Right atrium auricular region (tissue), 2 donors: ENCODE data around the gene DCDC2C. TPM values are rescaled to one million over a fixed set of nuclear protein-coding genes. Genes with fewer than 3 reads are reported as not detected.

Source experiments
- DNase-seq: peaks from one replicate; pipeline ENCODE4 v3.0.0-alpha.2; 2019; ENCODE audit warnings: low spot score
- H3K27ac ChIP-seq, 2 donors: fragments of 200-600 bp; sonication (generic); 1 replicate in 1 of 2; 2 replicates in 1 of 2; pipeline ENCODE4 v1.5.1; 2016 to 2019
- H3K27me3 ChIP-seq, 2 donors: fragments of 200-600 bp; sonication (generic); one replicate each; pipeline versions ENCODE4 v1.5.1 to v1.6.0; 2017 to 2019
- H3K36me3 ChIP-seq: fragments of 200-600 bp; sonication (generic); one replicate; pipeline ENCODE4 v1.5.1; 2016
- H3K4me1 ChIP-seq, 2 donors: fragments of 200-600 bp; sonication (generic); one replicate each; pipeline versions ENCODE4 v1.5.1 to v1.6.0; 2017 to 2019
- H3K4me3 ChIP-seq, 2 donors: fragments of 200-600 bp; sonication (generic); 1 replicate in 1 of 2; 2 replicates in 1 of 2; pipeline ENCODE4 v1.5.1; 2017 to 2019; ENCODE audit warnings: mild to moderate bottlenecking in 1 of 2, moderate library complexity in 1 of 2
- H3K9me3 ChIP-seq, 2 donors: fragments of 200-600 bp; sonication (generic); one replicate each; pipeline ENCODE4 v1.5.1; 2019
- total RNA-seq, 2 donors: library from RNA; depleted of rRNA; stranded (reverse); fragments of >200 nt; gene quantifications; one replicate each; pipeline ENCODE4 v1.1.0, GENCODE V29; 2016
- TF ChIP-seq, protein P1 (sequence below), 2 donors: fragments of 200-600 bp; sonication (generic); IDR thresholded peaks; one replicate each; pipeline ENCODE4 v1.5.1; 2019; ENCODE audit warnings: antibody characterized with exemption in 2 of 2

DCDC2C gene
- total RNA-seq, 2 donors from 2014 or later: not detected

DNA sequence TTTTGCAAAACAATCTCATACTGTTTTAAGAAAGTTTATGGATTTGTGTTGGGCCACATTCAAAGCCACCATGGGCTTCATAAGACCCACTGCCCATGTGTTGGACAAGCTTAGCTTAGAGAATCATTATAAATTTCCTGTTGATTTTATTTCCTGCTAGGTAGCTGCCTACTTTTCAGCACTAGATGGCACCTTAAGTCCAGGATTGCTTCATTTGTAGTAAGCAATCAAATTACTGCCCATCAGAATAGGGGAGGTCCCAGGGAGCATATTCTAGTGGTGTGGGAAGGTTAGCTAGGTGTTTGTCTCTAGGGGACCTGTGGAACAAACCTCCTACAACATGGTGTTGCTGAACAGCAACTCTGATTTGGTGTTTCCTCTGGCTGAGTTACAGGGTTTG lies 11.0 kb upstream of the DCDC2C start:
- no peak for DNase-seq
- no peaks in the 10 kb centered on the region for H3K36me3 ChIP-seq
- TF ChIP-seq, protein P1, sequence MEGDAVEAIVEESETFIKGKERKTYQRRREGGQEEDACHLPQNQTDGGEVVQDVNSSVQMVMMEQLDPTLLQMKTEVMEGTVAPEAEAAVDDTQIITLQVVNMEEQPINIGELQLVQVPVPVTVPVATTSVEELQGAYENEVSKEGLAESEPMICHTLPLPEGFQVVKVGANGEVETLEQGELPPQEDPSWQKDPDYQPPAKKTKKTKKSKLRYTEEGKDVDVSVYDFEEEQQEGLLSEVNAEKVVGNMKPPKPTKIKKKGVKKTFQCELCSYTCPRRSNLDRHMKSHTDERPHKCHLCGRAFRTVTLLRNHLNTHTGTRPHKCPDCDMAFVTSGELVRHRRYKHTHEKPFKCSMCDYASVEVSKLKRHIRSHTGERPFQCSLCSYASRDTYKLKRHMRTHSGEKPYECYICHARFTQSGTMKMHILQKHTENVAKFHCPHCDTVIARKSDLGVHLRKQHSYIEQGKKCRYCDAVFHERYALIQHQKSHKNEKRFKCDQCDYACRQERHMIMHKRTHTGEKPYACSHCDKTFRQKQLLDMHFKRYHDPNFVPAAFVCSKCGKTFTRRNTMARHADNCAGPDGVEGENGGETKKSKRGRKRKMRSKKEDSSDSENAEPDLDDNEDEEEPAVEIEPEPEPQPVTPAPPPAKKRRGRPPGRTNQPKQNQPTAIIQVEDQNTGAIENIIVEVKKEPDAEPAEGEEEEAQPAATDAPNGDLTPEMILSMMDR (IDR thresholded peaks at IDR 0.05): peak in 1 of 2 donors; percentile 33
- peaks cover 0 to 19% of the 10 kb centered on the region in 2 donors for H3K9me3 ChIP-seq
- no peaks in the 10 kb centered on the region for H3K27me3 ChIP-seq
- H3K27ac ChIP-seq: no peak overlapping the region
- no peak overlapping the region for H3K4me3 ChIP-seq
- H3K4me1 ChIP-seq: no peaks in the 10 kb centered on the region

DNA sequence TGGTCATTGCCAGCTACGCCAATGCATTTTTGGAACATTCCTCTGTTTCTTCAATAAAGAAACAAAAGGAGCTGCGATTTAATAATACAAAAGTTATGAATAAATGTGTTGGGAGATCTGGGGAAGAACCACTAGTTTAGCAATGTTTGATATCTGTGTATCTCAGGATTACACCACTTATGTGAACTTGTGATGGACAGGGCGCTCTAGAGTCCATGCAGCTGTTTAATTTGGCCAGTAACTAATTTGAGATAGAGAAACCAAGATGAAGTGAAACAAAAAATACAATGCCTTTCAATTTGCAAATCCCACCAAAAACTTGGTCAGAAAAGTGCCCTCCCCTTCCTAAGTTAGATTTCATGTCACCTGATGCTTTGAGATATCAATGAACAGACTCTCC lies 6.8 kb upstream of the DCDC2C start:
- peaks cover 0 to 4% of the 10 kb centered on the region in 2 donors for H3K9me3 ChIP-seq
- TF ChIP-seq, protein P1 (IDR thresholded peaks at IDR 0.05): no peak
- no peaks in the 10 kb centered on the region for H3K4me1 ChIP-seq
- no peak overlapping the region for H3K4me3 ChIP-seq
- H3K27ac ChIP-seq: no peak overlapping the region
- DNase-seq: no peak
- no peaks in the 10 kb centered on the region for H3K36me3 ChIP-seq
- no peaks in the 10 kb centered on the region for H3K27me3 ChIP-seq

DNA sequence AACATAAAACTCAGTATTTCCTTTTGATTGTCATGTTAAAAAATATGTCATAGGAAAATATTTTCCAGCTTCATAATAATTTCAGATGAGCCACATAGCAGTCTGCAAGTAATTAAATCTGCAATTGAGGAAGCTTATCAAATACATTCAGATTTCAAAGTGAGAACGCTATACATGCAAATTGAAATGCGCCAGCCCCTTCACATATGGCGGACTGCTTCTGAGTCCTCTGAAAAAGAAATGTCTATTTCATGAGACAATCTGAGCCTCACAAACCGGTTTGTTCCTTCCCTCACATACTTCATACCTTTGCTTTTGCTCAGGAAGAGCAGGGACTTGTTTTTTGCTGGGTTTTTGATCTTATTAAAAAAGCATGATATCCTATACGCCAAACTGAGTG lies 2.3 kb upstream of the DCDC2C start:
- TF ChIP-seq, protein P1 (IDR thresholded peaks at IDR 0.05): no peak
- H3K4me1 ChIP-seq: peaks cover 0 to 9% of the 10 kb centered on the region in 2 donors
- H3K27me3 ChIP-seq: peaks cover 5 to 16% of the 10 kb centered on the region in 2 donors
- H3K36me3 ChIP-seq: no peaks in the 10 kb centered on the region
- no peak for DNase-seq
- H3K4me3 ChIP-seq: no peak overlapping the region
- H3K27ac ChIP-seq: no peak overlapping the region
- no peaks in the 10 kb centered on the region for H3K9me3 ChIP-seq

DNA sequence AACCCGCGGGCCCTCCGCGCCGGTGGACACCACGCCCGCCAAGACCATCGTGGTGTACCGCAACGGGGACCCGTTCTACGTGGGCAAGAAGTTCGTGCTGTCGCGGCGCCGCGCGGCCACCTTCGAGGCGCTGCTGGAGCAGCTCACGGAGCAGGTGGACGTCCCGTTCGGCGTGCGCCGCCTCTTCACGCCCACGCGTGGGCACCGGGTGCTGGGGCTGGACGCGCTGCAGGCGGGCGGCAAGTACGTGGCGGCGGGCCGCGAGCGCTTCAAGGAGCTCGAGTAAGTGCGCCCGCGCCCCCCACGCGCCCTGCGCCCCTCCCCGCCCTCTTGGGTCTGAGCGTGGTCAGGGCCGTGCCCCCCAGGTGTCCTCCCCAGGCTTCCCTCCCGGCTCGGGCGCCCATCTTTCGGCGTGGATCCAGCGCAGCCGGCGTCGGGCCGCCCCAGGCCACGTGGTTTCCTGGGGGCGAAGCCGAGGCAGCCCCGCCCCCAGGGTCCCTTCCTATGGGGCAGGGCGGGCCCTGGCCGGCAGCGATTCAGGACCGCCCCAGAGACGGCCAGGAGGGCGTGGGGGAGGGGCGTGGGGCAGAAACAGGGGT lies 481 bp downstream of the DCDC2C start:
- no peaks in the 10 kb centered on the region for H3K9me3 ChIP-seq
- TF ChIP-seq, protein P1 (IDR thresholded peaks at IDR 0.05): no peak
- H3K27ac ChIP-seq: no peak overlapping the region
- no peaks in the 10 kb centered on the region for H3K36me3 ChIP-seq
- peak overlapping the region in 1 of 2 donors; percentile 27 for H3K4me3 ChIP-seq
- H3K27me3 ChIP-seq: peaks cover 5 to 16% of the 10 kb centered on the region in 2 donors
- DNase-seq: no peak
- H3K4me1 ChIP-seq: peaks cover 0 to 9% of the 10 kb centered on the region in 2 donors

DNA sequence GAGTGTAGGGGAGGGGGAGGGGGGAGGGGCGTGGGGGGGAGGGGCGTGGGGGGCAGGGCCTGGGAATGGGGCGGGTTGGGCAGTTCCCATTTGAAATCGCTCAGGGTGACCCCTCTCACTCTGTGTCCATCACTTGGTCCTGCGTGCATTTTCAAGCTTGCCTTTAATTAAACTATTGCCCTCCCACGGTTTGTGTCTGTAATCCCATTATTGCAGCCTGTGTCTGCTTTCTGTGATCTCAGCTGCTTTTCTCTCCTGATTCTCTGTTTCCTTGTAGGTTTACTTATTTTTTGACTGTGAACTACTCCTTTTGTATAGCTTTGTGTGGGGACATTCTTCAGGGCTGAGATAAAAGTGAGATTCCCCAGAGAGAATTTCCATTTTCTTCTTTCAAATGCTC lies 1.3 kb downstream of the DCDC2C start:
- Histone ChIP-seq H3K27ac (no peak overlapping the region), H3K4me1 (peaks cover 0 to 9% of the 10 kb centered on the region in 2 donors), H3K4me3 (no peak overlapping the region), H3K9me3 (no peaks in the 10 kb centered on the region), H3K36me3 (no peaks in the 10 kb centered on the region), H3K27me3 (peaks cover 5 to 16% of the 10 kb centered on the region in 2 donors)
- no peak for DNase-seq
- TF ChIP-seq, protein P1 (IDR thresholded peaks at IDR 0.05): no peak

DNA sequence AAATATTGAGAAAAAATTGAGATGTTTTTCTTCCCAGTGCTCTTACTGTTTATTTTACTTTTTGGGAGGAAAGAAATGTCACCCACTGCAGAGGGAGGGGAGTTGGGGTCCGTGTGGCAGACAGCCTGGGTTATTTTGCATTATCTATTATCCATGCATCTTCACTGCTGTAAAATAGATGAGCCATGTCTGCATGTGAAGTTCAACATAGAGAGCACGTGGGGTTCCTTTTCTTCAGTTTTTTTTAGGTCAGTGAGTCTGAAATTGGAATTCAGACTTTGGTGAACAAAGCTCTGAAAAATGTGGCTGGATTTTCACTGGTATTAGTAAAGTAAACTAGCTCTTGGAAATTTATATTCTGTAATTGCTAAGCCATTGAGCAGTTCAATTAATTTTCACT lies 2.4 kb downstream of the DCDC2C start:
- H3K27me3 ChIP-seq: peaks cover 5 to 16% of the 10 kb centered on the region in 2 donors
- DNase-seq: no peak

More for the DNA sequence above, 2.4 kb downstream of the DCDC2C start:
- H3K27ac ChIP-seq: no peak overlapping the region
- H3K9me3 ChIP-seq: no peaks in the 10 kb centered on the region
- no peak overlapping the region for H3K4me3 ChIP-seq
- peaks cover 0 to 9% of the 10 kb centered on the region in 2 donors for H3K4me1 ChIP-seq
- H3K36me3 ChIP-seq: no peaks in the 10 kb centered on the region
- TF ChIP-seq, protein P1 (IDR thresholded peaks at IDR 0.05): no peak
